ENCODE measurements around the gene CTNND2. TPM values are rescaled to one million over a fixed set of nuclear protein-coding genes. Genes with fewer than 3 reads are reported as not detected.
"Not testable (repeated sequence)": the region's sequence is repeated elsewhere in the genome, so short reads cannot be mapped to it uniquely, and the experiment has no call there.

The CTNND2 gene
- total RNA-seq, 1 donor from 2014 or later = 0.29 TPM

- no peaks in the 10 kb centered on the region for H3K36me3 ChIP-seq (ENCODE audit: control insufficient read depth, insufficient read depth, low read length)
- DNase-seq (ENCODE audit: low read depth) = no peak
- no peak overlapping the region for H3K4me3 ChIP-seq (ENCODE audit: low read depth, low read length)
- TF ChIP-seq, protein P1, sequence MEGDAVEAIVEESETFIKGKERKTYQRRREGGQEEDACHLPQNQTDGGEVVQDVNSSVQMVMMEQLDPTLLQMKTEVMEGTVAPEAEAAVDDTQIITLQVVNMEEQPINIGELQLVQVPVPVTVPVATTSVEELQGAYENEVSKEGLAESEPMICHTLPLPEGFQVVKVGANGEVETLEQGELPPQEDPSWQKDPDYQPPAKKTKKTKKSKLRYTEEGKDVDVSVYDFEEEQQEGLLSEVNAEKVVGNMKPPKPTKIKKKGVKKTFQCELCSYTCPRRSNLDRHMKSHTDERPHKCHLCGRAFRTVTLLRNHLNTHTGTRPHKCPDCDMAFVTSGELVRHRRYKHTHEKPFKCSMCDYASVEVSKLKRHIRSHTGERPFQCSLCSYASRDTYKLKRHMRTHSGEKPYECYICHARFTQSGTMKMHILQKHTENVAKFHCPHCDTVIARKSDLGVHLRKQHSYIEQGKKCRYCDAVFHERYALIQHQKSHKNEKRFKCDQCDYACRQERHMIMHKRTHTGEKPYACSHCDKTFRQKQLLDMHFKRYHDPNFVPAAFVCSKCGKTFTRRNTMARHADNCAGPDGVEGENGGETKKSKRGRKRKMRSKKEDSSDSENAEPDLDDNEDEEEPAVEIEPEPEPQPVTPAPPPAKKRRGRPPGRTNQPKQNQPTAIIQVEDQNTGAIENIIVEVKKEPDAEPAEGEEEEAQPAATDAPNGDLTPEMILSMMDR (IDR thresholded peaks at IDR 0.05; ENCODE audit: insufficient read depth, low read length, poor library complexity, severe bottlenecking) = no peak
- H3K27me3 ChIP-seq (ENCODE audit: control insufficient read depth, insufficient read depth, low read length) = no peaks in the 10 kb centered on the region
Observed at GRCh38 chr5:11422342-11422741, 481.9 kb downstream of the CTNND2 start.

GRCh38 chr5:11420969-11421368 lies 483.3 kb downstream of the CTNND2 start:
- no peaks in the 10 kb centered on the region for H3K27me3 ChIP-seq (ENCODE audit: control insufficient read depth, insufficient read depth, low read length)
- TF ChIP-seq, protein P1 (IDR thresholded peaks at IDR 0.05; ENCODE audit: insufficient read depth, low read length, poor library complexity, severe bottlenecking) = no peak

GRCh38 chr5:11415751-11416150 lies 488.5 kb downstream of the CTNND2 start:
- H3K4me3 ChIP-seq (ENCODE audit: low read depth, low read length) = no peak overlapping the region
- no peak for DNase-seq (ENCODE audit: low read depth)
- H3K27me3 ChIP-seq (ENCODE audit: control insufficient read depth, insufficient read depth, low read length) = no peaks in the 10 kb centered on the region
- TF ChIP-seq, protein P1 (IDR thresholded peaks at IDR 0.05; ENCODE audit: insufficient read depth, low read length, poor library complexity, severe bottlenecking) = no peak
- no peaks in the 10 kb centered on the region for H3K36me3 ChIP-seq (ENCODE audit: control insufficient read depth, insufficient read depth, low read length)

More at GRCh38 chr5:11420969-11421368, 483.3 kb downstream of the CTNND2 start:
- DNase-seq (ENCODE audit: low read depth) = no peak
- no peaks in the 10 kb centered on the region for H3K36me3 ChIP-seq (ENCODE audit: control insufficient read depth, insufficient read depth, low read length)
- no peak overlapping the region for H3K4me3 ChIP-seq (ENCODE audit: low read depth, low read length)

DNA sequence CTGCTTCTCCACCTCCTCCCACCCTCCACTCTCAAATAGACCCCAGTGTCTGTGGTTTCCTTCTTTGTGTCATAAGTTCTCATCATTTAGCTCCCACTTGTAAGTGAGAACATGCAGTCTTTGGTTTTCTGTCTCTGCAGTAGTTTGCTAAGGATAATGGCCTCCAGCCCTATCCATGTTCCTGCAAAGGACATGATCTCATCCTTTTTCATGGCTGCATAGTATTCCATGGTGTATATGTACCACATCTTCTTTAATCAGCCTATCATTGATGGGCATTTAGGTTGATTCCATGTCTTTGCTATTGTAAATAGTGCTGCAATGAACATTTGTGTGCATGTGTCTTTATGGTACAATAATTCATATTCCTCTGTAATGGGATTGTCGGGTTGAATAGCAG lies 489.5 kb downstream of the CTNND2 start:
- not testable (repeated sequence) for H3K4me3 ChIP-seq (ENCODE audit: low read depth, low read length); H3K36me3 ChIP-seq (ENCODE audit: control insufficient read depth, insufficient read depth, low read length); H3K27me3 ChIP-seq (ENCODE audit: control insufficient read depth, insufficient read depth, low read length); DNase-seq (ENCODE audit: low read depth)

GRCh38 chr5:11411621-11412020 lies 492.6 kb downstream of the CTNND2 start:
- no peaks in the 10 kb centered on the region for H3K36me3 ChIP-seq (ENCODE audit: control insufficient read depth, insufficient read depth, low read length)
- no peak for DNase-seq (ENCODE audit: low read depth)
- no peak overlapping the region for H3K4me3 ChIP-seq (ENCODE audit: low read depth, low read length)
- no peaks in the 10 kb centered on the region for H3K27me3 ChIP-seq (ENCODE audit: control insufficient read depth, insufficient read depth, low read length)
- TF ChIP-seq, protein P1 (IDR thresholded peaks at IDR 0.05; ENCODE audit: insufficient read depth, low read length, poor library complexity, severe bottlenecking) = no peak

DNA sequence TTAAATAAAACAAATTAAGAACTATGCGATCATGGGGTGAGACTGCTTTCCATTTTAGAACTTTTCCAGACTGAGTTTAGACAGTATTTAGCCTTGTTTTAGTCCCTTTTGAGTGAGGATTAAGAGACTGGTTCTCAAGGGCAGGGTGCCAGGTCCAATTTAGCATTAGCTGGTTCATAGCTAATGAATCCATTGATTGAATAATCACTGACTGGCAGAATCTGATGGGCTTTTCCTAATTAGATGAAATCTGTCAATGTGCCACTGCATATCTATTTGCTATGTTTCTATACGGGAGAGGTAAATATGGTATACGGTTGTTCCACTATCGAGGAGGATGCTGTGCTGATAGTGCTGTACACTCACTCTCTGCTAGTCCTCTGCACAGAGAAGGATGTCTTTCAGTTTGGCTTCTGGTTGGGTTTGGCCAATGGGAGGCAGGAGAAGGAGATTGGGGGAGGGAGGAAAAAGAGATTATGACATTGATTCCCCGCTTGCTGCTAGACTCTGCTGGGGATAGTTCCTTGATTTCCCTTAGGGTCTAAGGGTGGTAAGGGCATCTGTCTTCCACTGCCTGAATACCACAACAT lies 496.6 kb downstream of the CTNND2 start:
- Histone ChIP-seq H3K4me3 (ENCODE audit: low read depth, low read length) (no peak overlapping the region), H3K27me3 (ENCODE audit: control insufficient read depth, insufficient read depth, low read length) (no peaks in the 10 kb centered on the region), H3K36me3 (ENCODE audit: control insufficient read depth, insufficient read depth, low read length) (no peaks in the 10 kb centered on the region)
- no peak for DNase-seq (ENCODE audit: low read depth)
- TF ChIP-seq, protein P1 (IDR thresholded peaks at IDR 0.05; ENCODE audit: insufficient read depth, low read length, poor library complexity, severe bottlenecking) = no peak
